SJCRH30 (cell line): ENCODE results near the gene OR6F1. TPM values are rescaled to one million over a fixed set of nuclear protein-coding genes. Genes with fewer than 3 reads are reported as not detected.
A peak's percentile ranks its signal among the peaks of the same experiment; 100 is the strongest.
"Not testable (repeated sequence)": the region's sequence is repeated elsewhere in the genome, so short reads cannot be mapped to it uniquely, and the experiment has no call there.

ENCODE experiments used
- DNase-seq, 2 experiments: peaks; one replicate each; pipeline ENCODE4 v3.0.0-alpha.2; 2015 to 2020
- H3K27ac ChIP-seq: fragments of 250-450 bp; sonication (Bioruptor Pico); 2 replicates; pipeline ENCODE4 v1.5.1; 2020; ENCODE audit warnings: mild to moderate bottlenecking, moderate library complexity
- H3K27me3 ChIP-seq: fragments of 250-450 bp; sonication (Bioruptor Pico); 2 replicates; pipeline ENCODE4 v1.5.1; 2020; ENCODE audit warnings: mild to moderate bottlenecking, moderate library complexity
- H3K36me3 ChIP-seq: fragments of 250-450 bp; sonication (Bioruptor Pico); 2 replicates; pipeline ENCODE4 v1.5.1; 2020; ENCODE audit warnings: mild to moderate bottlenecking, moderate library complexity
- H3K4me1 ChIP-seq: fragments of 250-450 bp; sonication (Bioruptor Pico); 2 replicates; pipeline ENCODE4 v1.5.1; 2020; ENCODE audit warnings: mild to moderate bottlenecking, moderate library complexity
- H3K4me3 ChIP-seq: fragments of 250-450 bp; sonication (Bioruptor Pico); 2 replicates; pipeline ENCODE4 v1.5.1; 2020; ENCODE audit warnings: mild to moderate bottlenecking, moderate library complexity
- H3K9me3 ChIP-seq: fragments of 250-450 bp; sonication (Bioruptor Pico); replicated peaks from 2 replicates; pipeline ENCODE4 v1.5.1; 2020; ENCODE audit warnings: mild to moderate bottlenecking, moderate library complexity
- total RNA-seq: library from RNA; depleted of rRNA; stranded (reverse); fragments of >200 nt; shearing (Covaris generic); gene quantifications from 2 replicates; pipeline ENCODE4 v1.2.3, GENCODE V29; 2014; rRNA removed

Gene OR6F1
- total RNA-seq = not detected in 2 replicates

- no peaks in the 10 kb centered on the region for H3K4me1 ChIP-seq
- no peak for DNase-seq
- H3K9me3 ChIP-seq = no peaks in the 10 kb centered on the region
- H3K4me3 ChIP-seq = no peak within 1 kb of the TSS
- no peaks in the 10 kb centered on the region for H3K36me3 ChIP-seq
- H3K27ac ChIP-seq = no peak within 1 kb of the TSS
- H3K27me3 ChIP-seq = no peaks in the 10 kb centered on the region
Measured at GRCh38 chr1:247716546-247716945, at the start of gene OR6F1. OR6F1 (minus strand) TSS chr1:247716646; CDS start chr1:247712755, 3,891 bp downstream.

GRCh38 chr1:247760456-247760855 lies 44.0 kb upstream of the OR6F1 start, which contains the start of gene OR1C1:
OR1C1 (minus strand) TSS chr1:247760556; CDS start chr1:247758406, 2,150 bp downstream.
- no peak within 1 kb of the TSS for H3K27ac ChIP-seq
- H3K36me3 ChIP-seq = no peaks in the 10 kb centered on the region
- H3K4me1 ChIP-seq = no peaks in the 10 kb centered on the region; the same call in 1 of the 2 replicates
- H3K27me3 ChIP-seq = no peaks in the 10 kb centered on the region
- no peak within 1 kb of the TSS for H3K4me3 ChIP-seq
- no peak for DNase-seq
- H3K9me3 ChIP-seq = no peaks in the 10 kb centered on the region

- not testable (repeated sequence) for H3K4me1 ChIP-seq, H3K4me3 ChIP-seq, DNase-seq, H3K27me3 ChIP-seq, H3K9me3 ChIP-seq, H3K27ac ChIP-seq, H3K36me3 ChIP-seq
Measured at GRCh38 chr1:247754311-247754710, 37.9 kb upstream of the OR6F1 start.

GRCh38 chr1:247749870-247750269 lies 33.4 kb upstream of the OR6F1 start:
- no peak overlapping the region for H3K4me3 ChIP-seq
- no peak overlapping the region for H3K27ac ChIP-seq
- no peaks in the 10 kb centered on the region; the same call in 1 of the 2 replicates for H3K9me3 ChIP-seq
- H3K36me3 ChIP-seq = no peaks in the 10 kb centered on the region
- H3K27me3 ChIP-seq = no peaks in the 10 kb centered on the region
- DNase-seq = no peak
- H3K4me1 ChIP-seq = peaks cover 17% of the 10 kb centered on the region

GRCh38 chr1:247748041-247748440 lies 31.6 kb upstream of the OR6F1 start, which contains the start of gene OR14A2:
OR14A2 (minus strand) TSS chr1:247748141.
- Histone ChIP-seq H3K27ac (peak within 1 kb of the TSS; percentile 95), H3K4me1 (peaks cover 17% of the 10 kb centered on the region), H3K36me3 (no peaks in the 10 kb centered on the region), H3K9me3 (no peaks in the 10 kb centered on the region; the same call in 1 of the 2 replicates), H3K27me3 (no peaks in the 10 kb centered on the region), H3K4me3 (no peak within 1 kb of the TSS)
- no peak for DNase-seq

GRCh38 chr1:247747616-247748015 lies 31.2 kb upstream of the OR6F1 start:
- no peaks in the 10 kb centered on the region for H3K36me3 ChIP-seq
- H3K4me3 ChIP-seq = no peak overlapping the region
- DNase-seq = no peak
- peaks cover 18% of the 10 kb centered on the region for H3K4me1 ChIP-seq
- no peaks in the 10 kb centered on the region for H3K27me3 ChIP-seq
- H3K9me3 ChIP-seq = no peaks in the 10 kb centered on the region; the same call in 1 of the 2 replicates
- H3K27ac ChIP-seq = peak overlapping the region; percentile 95; the same call in 1 of the 2 replicates

- Histone ChIP-seq H3K27ac (peak overlapping the region; percentile 95), H3K4me3 (peak overlapping the region; percentile 37)
- DNase-seq = peak; percentile 75 to 77
Measured at GRCh38 chr1:247746391-247746935, 30.0 kb upstream of the OR6F1 start.

GRCh38 chr1:247742215-247742760 lies 25.8 kb upstream of the OR6F1 start:
- not testable (repeated sequence) for H3K4me3 ChIP-seq, H3K27me3 ChIP-seq, H3K9me3 ChIP-seq, H3K36me3 ChIP-seq, DNase-seq
- Histone ChIP-seq H3K4me1 (peaks cover 31% of the 10 kb centered on the region), H3K27ac (peak overlapping the region; percentile 51; the same call in 1 of the 2 replicates)

More at GRCh38 chr1:247746391-247746935, 30.0 kb upstream of the OR6F1 start:
- Histone ChIP-seq H3K4me1 (peaks cover 25% of the 10 kb centered on the region), H3K36me3 (no peaks in the 10 kb centered on the region), H3K9me3 (no peaks in the 10 kb centered on the region; the same call in 1 of the 2 replicates), H3K27me3 (no peaks in the 10 kb centered on the region)

GRCh38 chr1:247741756-247742155 lies 25.3 kb upstream of the OR6F1 start:
- H3K9me3 ChIP-seq = no peaks in the 10 kb centered on the region
- peak overlapping the region; percentile 38; the same call in 1 of the 2 replicates for H3K27ac ChIP-seq
- H3K27me3 ChIP-seq = no peaks in the 10 kb centered on the region
- H3K4me1 ChIP-seq = peaks cover 27% of the 10 kb centered on the region
- no peak for DNase-seq
- no peak overlapping the region for H3K4me3 ChIP-seq
- H3K36me3 ChIP-seq = no peaks in the 10 kb centered on the region

- H3K27ac ChIP-seq = peak overlapping the region; percentile 38; the same call in 1 of the 2 replicates
- peaks cover 17% of the 10 kb centered on the region for H3K4me1 ChIP-seq
- no peaks in the 10 kb centered on the region for H3K9me3 ChIP-seq
- H3K36me3 ChIP-seq = no peaks in the 10 kb centered on the region
- peak in 1 of 2 experiments; percentile 23 for DNase-seq
- H3K27me3 ChIP-seq = no peaks in the 10 kb centered on the region
- no peak overlapping the region for H3K4me3 ChIP-seq
Measured at GRCh38 chr1:247740721-247741120, 24.3 kb upstream of the OR6F1 start.

GRCh38 chr1:247738315-247738714 lies 21.9 kb upstream of the OR6F1 start, which contains the start of gene OR14K1:
OR14K1 (plus strand) TSS chr1:247738615; CDS start chr1:247738615, 0 bp downstream.
- no peak within 1 kb of the TSS for H3K4me3 ChIP-seq
- no peaks in the 10 kb centered on the region for H3K36me3 ChIP-seq
- no peak within 1 kb of the TSS for H3K27ac ChIP-seq
- H3K27me3 ChIP-seq = no peaks in the 10 kb centered on the region
- no peak for DNase-seq
- H3K4me1 ChIP-seq = peaks cover 14% of the 10 kb centered on the region
- no peaks in the 10 kb centered on the region for H3K9me3 ChIP-seq

GRCh38 chr1:247721222-247721621 lies 4.8 kb upstream of the OR6F1 start:
- Histone ChIP-seq H3K36me3 (no peaks in the 10 kb centered on the region), H3K27ac (no peak overlapping the region), H3K4me1 (no peaks in the 10 kb centered on the region), H3K27me3 (no peaks in the 10 kb centered on the region), H3K9me3 (no peaks in the 10 kb centered on the region), H3K4me3 (no peak overlapping the region)
- no peak for DNase-seq

GRCh38 chr1:247713753-247714152 lies 2.7 kb downstream of the OR6F1 start:
- no peak for DNase-seq

GRCh38 chr1:247710681-247711080 lies 5.8 kb downstream of the OR6F1 start:
- H3K4me3 ChIP-seq, H3K27me3 ChIP-seq, H3K9me3 ChIP-seq, H3K4me1 ChIP-seq, H3K36me3 ChIP-seq, H3K27ac ChIP-seq, DNase-seq: not testable (repeated sequence)

More at GRCh38 chr1:247713753-247714152, 2.7 kb downstream of the OR6F1 start:
- H3K27me3 ChIP-seq = no peaks in the 10 kb centered on the region
- no peaks in the 10 kb centered on the region for H3K4me1 ChIP-seq
- H3K27ac ChIP-seq = no peak overlapping the region
- no peaks in the 10 kb centered on the region for H3K9me3 ChIP-seq
- H3K36me3 ChIP-seq = no peaks in the 10 kb centered on the region
- no peak overlapping the region for H3K4me3 ChIP-seq

GRCh38 chr1:247701338-247701737 lies 15.1 kb downstream of the OR6F1 start:
- H3K27ac ChIP-seq = no peak overlapping the region
- H3K4me1 ChIP-seq = no peaks in the 10 kb centered on the region
- no peak for DNase-seq
- H3K27me3 ChIP-seq = no peaks in the 10 kb centered on the region
- no peaks in the 10 kb centered on the region for H3K36me3 ChIP-seq
- H3K9me3 ChIP-seq = no peaks in the 10 kb centered on the region
- no peak overlapping the region for H3K4me3 ChIP-seq
